Thymus (tissue), 11 donors: ENCODE results near the gene ERC2. TPM values are rescaled to one million over a fixed set of nuclear protein-coding genes. Genes with fewer than 3 reads are reported as not detected.

Source experiments
- DNase-seq, 9 donors: peaks; one replicate each; pipeline ENCODE4 v3.0.0-alpha.2; 2013; ENCODE audit warnings: low spot score in 9 of 9, low read depth in 6 of 9, missing footprints in 1 of 9
- H3K27ac ChIP-seq, 2 donors: one replicate each; pipeline ENCODE4 v1.5.1; 2013; ENCODE audit warnings: control low read depth in 1 of 2, low read depth in 1 of 2, low read length in 1 of 2, mild to moderate bottlenecking in 1 of 2, moderate library complexity in 1 of 2
- H3K27me3 ChIP-seq, 2 donors: one replicate each; pipeline ENCODE4 v1.5.1; 2013; ENCODE audit warnings: low read length in 1 of 2; ENCODE audit not compliant: control insufficient read depth in 2 of 2, insufficient read depth in 1 of 2
- H3K36me3 ChIP-seq, 2 donors: one replicate each; pipeline ENCODE4 v1.5.1; 2013; ENCODE audit warnings: low read length in 1 of 2, mild to moderate bottlenecking in 1 of 2, moderate library complexity in 1 of 2; ENCODE audit not compliant: control insufficient read depth in 2 of 2, insufficient read depth in 2 of 2
- H3K4me1 ChIP-seq, 2 donors: one replicate each; pipeline ENCODE4 v1.5.1; 2013; ENCODE audit warnings: low read length in 2 of 2; ENCODE audit not compliant: control insufficient read depth in 2 of 2, insufficient read depth in 2 of 2
- H3K4me3 ChIP-seq, 2 donors: one replicate each; pipeline ENCODE4 v1.5.1; 2013; ENCODE audit warnings: low read length in 2 of 2, control low read depth in 1 of 2, mild to moderate bottlenecking in 1 of 2
- H3K9me3 ChIP-seq, 2 donors: one replicate each; pipeline ENCODE4 v1.5.1; 2013; ENCODE audit warnings: low read length in 1 of 2, mild to moderate bottlenecking in 1 of 2; ENCODE audit not compliant: control insufficient read depth in 2 of 2, insufficient read depth in 1 of 2
- WGBS: extraction: QIAGEN DNeasy Blood & Tissue Kit; methylation state at CpG from one replicate; pipeline ENCODE4 v1.1.7; 2013; 5-methylcytosine and 5-hydroxymethylcytosine counted together
- polyA plus RNA-seq: library from polyadenylated mRNA; stranded (reverse); fragments of 200-250 nt; gene quantifications from one replicate; pipeline ENCODE4 v1.2.3, GENCODE V29; 2013
- total RNA-seq: library from RNA; stranded (reverse); fragments of 120-200 nt; gene quantifications from one replicate; pipeline ENCODE4 v1.2.4, GENCODE V29; 2013
- donor health status: healthy.

ERC2 gene
- total and polyA plus RNA-seq, 2 donors, result 0.28 to 0.50 TPM

DNA sequence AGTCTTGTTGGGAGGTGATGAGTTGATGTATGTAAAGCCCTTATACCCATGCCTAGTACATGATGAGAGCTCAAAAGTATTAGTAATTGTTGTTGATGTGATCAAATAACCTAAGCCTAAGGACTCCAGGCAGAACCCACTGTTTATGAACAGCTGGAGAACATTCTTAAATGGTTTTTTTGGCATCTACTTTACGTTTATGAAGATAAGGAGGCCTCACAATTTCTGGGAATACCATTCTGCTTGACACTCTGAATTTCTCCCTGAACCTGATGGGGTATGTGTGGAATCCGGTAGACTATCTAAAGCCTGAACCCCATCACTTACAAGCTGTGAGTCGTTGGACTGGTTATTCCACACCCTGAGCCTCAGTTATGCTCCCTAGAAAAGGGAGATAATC lies 736.5 kb downstream of the ERC2 start:
- Histone ChIP-seq H3K9me3 (no peaks in the 10 kb centered on the region), H3K27ac (no peak overlapping the region), H3K27me3 (no peaks in the 10 kb centered on the region), H3K36me3 (no peaks in the 10 kb centered on the region), H3K4me1 (no peaks in the 10 kb centered on the region), H3K4me3 (no peak overlapping the region)
- DNase-seq, result no peak
- 84% methylated on average over 3 of the region's 3 CpGs for WGBS

DNA sequence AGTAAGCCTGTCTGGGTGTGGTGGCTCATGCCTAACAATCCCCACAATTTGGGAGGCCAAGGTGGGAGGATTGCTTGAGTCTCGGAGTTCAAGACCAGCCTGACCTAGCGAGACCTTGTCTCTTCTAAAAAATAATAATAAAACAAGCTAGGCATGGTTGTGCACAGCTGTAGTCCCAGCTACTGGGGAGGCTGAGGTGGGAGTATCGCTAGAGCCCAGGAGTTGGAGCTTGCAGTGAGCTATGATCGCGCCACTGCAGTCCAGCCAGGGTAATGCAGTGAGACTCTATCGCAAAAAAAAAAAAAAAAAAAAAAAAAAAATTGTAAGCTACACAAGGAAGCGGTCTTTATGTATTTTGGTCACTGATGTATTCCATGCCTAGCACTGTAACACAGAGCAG lies 738.7 kb downstream of the ERC2 start:
- Histone ChIP-seq H3K27ac (no peak overlapping the region), H3K9me3 (no peaks in the 10 kb centered on the region), H3K4me1 (no peaks in the 10 kb centered on the region), H3K4me3 (no peak overlapping the region), H3K27me3 (peaks cover 0 to 3% of the 10 kb centered on the region in 2 donors), H3K36me3 (no peaks in the 10 kb centered on the region)
- 83% methylated on average over 7 of the region's 7 CpGs for WGBS
- DNase-seq, result no peak

DNA sequence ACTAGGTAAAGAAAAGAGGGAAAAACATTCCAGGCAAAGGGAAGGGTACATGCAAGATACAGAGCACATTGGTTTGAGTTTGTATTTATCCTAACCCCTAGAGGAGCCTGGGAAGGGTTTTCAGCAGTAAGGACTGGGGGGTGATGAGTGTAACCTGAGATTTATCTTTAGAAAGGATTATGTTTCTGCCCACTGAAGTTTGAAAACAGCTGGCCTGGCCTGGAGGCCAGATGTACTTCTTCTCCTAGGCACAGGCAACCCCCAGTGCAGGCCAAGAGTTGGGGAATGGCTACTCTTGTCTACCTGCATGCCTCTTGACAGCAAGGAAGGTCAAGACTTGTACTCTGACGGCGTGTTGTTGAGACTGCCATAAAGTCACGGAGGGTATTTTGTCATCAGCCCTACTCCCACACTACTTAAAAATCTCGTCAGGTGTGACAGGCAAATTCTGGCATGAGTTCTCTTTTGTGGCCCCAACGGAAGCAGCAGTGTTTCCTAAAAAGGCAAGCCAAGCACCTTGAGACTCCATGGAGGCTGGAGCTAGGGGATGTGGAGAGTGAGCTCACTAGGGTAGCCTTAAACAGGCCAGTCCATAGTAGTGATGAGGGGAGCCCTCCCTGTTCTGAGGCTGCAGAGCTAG lies 739.7 kb downstream of the ERC2 start:
- Histone ChIP-seq H3K9me3 (no peaks in the 10 kb centered on the region), H3K4me1 (no peaks in the 10 kb centered on the region), H3K27ac (no peak overlapping the region), H3K27me3 (peaks cover 0 to 7% of the 10 kb centered on the region in 2 donors), H3K4me3 (no peak overlapping the region), H3K36me3 (no peaks in the 10 kb centered on the region)
- whole genome bisulfite sequencing, result 98% methylated on average over 5 of the region's 5 CpGs
- DNase-seq, result no peak

DNA sequence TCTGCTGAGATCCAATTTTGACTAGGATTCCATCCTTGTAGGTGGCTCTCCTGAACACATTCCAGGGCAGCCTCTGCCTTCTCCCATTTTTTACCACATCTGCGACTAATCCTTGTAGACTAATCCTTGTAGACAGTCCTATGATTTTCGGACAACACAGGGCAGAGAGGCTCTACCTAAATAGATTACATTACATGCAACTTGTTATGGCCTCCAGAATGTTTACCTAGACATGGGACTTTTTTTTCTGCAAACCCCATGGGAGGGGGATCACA lies 741.8 kb downstream of the ERC2 start:
- H3K27ac ChIP-seq, result no peak overlapping the region
- H3K9me3 ChIP-seq, result no peaks in the 10 kb centered on the region
- H3K36me3 ChIP-seq, result no peaks in the 10 kb centered on the region
- no peak overlapping the region for H3K4me3 ChIP-seq
- WGBS, result 95% methylated on average over 2 of the region's 2 CpGs
- no peak for DNase-seq
- peaks cover 0 to 7% of the 10 kb centered on the region in 2 donors for H3K27me3 ChIP-seq
- H3K4me1 ChIP-seq, result no peaks in the 10 kb centered on the region

DNA sequence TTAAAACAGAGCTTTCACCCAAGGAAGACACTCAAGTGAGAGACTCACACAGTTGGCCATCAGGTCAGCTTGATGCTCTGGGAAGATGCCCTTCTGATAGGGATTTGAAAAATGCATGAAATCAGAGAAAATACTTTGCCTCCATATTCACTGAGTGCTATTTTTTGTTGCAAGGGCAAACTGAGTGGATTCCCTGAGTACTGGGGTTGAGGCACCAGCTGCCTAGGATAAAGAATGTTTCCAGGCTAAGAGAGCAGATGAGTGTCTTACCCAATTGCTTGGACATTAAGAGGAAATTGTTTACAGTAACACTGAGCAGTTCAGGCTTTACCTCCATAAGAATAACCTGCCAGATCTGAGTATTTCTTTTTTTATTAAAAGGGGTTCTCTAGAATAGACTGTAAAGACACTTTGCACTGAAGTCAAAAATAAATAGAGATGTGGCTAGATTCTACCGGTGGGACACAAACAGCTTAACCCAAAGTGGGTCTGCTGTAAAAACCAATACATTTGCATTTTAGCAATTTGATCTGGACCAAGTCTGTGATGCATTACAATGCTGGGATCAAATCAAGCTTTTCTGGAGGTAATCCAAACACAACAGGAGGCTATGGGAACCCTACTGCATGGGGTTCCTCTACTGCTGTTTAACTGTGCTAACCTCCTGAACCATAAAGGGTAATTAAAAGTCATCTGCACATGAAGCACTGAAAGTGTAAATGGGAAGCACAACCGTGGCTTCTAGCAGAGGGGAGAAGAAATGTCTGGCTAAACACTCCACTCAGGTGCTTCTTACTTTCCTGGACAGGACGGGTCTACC lies 742.4 kb downstream of the ERC2 start:
- Histone ChIP-seq H3K27me3 (peaks cover under 1 to 7% of the 10 kb centered on the region in 2 donors), H3K9me3 (no peaks in the 10 kb centered on the region), H3K4me3 (no peak overlapping the region), H3K36me3 (no peaks in the 10 kb centered on the region), H3K27ac (no peak overlapping the region), H3K4me1 (no peaks in the 10 kb centered on the region)
- WGBS, result 48% methylated on average over 3 of the region's 3 CpGs
- no peak for DNase-seq

DNA sequence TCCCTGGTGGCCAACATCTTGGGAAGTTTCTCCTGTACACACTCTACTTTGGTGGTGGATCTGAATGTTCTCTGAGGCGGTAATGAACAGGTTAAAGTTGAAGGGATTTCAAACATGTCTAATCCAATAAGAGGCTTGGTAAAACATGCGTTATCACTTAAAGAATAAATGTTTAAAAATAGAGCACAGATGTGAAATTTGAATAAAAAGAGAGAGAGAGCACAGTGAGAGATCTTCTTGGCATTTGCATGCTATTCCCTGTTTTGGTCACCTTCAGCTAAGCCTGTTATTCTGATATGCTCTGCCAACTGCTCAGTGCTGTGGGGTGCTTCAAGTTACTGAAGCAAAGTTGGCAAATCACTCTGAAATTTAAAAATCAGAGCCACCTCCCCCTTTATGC lies 743.4 kb downstream of the ERC2 start:
- DNase-seq, result no peak
- Histone ChIP-seq H3K27me3 (peaks cover 2 to 7% of the 10 kb centered on the region in 2 donors), H3K27ac (no peak overlapping the region), H3K4me1 (no peaks in the 10 kb centered on the region), H3K4me3 (no peak overlapping the region), H3K36me3 (no peaks in the 10 kb centered on the region), H3K9me3 (no peaks in the 10 kb centered on the region)
- WGBS, result 91% methylated on average over 2 of the region's 2 CpGs

DNA sequence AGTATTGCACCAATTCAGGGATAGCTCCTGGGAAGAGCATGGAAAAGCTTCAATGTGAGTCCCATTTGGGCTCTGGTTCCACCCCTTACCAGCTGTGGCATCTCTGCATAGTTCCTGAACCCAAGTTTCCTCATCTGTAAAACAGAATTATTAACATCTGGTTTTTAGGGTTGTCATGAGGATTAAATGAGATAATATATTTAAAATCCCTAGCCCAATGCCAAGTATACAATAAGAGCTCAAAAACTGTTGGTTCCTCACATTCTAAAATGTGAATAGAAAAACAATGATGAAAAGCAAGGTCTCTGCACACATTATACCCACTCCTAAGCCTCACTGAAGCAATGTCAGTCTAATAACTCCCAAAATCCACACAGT lies 743.9 kb downstream of the ERC2 start:
- Histone ChIP-seq H3K4me3 (no peak overlapping the region), H3K36me3 (no peaks in the 10 kb centered on the region), H3K27ac (no peak overlapping the region), H3K27me3 (peaks cover 2 to 7% of the 10 kb centered on the region in 2 donors), H3K9me3 (no peaks in the 10 kb centered on the region), H3K4me1 (no peaks in the 10 kb centered on the region)
- no peak for DNase-seq

DNA sequence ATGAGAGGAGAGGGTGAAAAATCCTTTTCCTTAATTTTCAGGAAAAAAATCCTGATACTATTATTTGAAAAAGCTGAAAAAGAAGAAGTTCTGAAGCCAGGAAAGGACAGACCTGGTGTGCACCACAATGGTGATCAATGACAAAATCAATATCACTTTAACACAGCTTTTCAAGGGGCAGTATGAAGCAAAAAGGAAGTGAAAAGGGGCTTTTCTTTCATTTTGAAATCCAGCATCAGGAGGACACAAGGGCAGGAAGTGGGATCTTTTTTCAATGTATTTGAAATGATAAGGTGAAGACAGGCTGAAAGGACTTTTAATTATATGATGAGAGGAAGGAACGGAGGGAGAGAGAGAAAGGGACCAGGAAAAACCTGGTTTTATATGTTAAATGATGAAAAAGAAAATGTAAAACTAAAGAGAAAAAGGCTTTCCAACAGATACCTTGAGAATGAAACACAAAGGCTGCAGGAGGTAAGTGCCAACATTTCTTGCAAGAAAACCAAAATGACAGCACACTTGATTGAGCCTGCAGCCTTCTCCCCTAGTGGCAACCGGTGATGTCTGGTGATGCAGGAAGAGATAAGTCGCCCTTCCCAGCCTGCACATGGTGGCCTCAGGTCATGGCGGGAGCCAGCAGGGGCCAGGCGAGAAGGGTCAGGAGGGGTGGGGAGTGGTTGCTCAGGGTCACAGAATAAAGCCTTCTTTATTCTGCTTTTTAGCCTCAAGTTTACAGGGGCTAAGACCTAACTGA lies 744.4 kb downstream of the ERC2 start:
- no peak overlapping the region for H3K4me3 ChIP-seq
- H3K27me3 ChIP-seq, result peaks cover 2 to 7% of the 10 kb centered on the region in 2 donors
- H3K27ac ChIP-seq, result no peak overlapping the region
- no peaks in the 10 kb centered on the region for H3K4me1 ChIP-seq
- no peaks in the 10 kb centered on the region for H3K36me3 ChIP-seq
- 55% methylated on average over 5 of the region's 5 CpGs for WGBS
- H3K9me3 ChIP-seq, result no peaks in the 10 kb centered on the region
- no peak for DNase-seq
